BE2C (cell line): ENCODE data around the gene ADAMTS9.

Experiments
- DNase-seq: peaks from one replicate; pipeline ENCODE4 v3.0.0-alpha.2; 2020
- H3K27me3 ChIP-seq: fragments of 250-450 bp; sonication (Bioruptor Pico); 2 replicates; pipeline ENCODE4 v1.5.1; 2020; ENCODE audit warnings: mild to moderate bottlenecking
- H3K36me3 ChIP-seq: fragments of 250-450 bp; sonication (Bioruptor Pico); 2 replicates; pipeline ENCODE4 v1.5.1; 2020; ENCODE audit warnings: mild to moderate bottlenecking
- H3K4me1 ChIP-seq: fragments of 250-450 bp; sonication (Bioruptor Pico); 2 replicates; pipeline ENCODE4 v1.5.1; 2020
- H3K4me3 ChIP-seq: 2 replicates; pipeline ENCODE4 v1.5.1; 2011; ENCODE audit warnings: low read depth, low read length
- H3K9me3 ChIP-seq: fragments of 250-450 bp; sonication (Bioruptor Pico); 2 replicates; pipeline ENCODE4 v1.5.1; 2020
- TF ChIP-seq, protein P1 (sequence below): IDR thresholded peaks from 2 replicates; pipeline ENCODE4 v1.5.1; 2012; ENCODE audit warnings: mild to moderate bottlenecking, low read depth, low read length

Gene ADAMTS9

DNA sequence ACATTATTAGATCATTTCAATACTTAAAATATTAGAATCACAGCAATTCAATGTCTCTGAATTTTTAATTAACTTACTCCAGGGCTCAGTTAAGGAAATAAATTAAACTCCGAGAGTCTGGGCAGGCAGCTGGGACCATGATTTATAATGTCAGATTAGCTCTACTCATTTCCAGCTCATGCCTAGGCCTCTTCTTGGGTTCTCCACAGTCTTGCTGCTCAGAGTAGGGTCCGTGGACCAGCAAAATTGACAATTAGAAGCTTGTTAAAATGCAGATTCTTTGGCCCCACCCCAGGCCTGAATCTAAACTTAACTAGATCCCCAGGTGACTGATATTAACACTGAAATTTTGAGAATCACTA, 28.2 kb downstream of the ADAMTS9 start:
- TF ChIP-seq, protein P1, sequence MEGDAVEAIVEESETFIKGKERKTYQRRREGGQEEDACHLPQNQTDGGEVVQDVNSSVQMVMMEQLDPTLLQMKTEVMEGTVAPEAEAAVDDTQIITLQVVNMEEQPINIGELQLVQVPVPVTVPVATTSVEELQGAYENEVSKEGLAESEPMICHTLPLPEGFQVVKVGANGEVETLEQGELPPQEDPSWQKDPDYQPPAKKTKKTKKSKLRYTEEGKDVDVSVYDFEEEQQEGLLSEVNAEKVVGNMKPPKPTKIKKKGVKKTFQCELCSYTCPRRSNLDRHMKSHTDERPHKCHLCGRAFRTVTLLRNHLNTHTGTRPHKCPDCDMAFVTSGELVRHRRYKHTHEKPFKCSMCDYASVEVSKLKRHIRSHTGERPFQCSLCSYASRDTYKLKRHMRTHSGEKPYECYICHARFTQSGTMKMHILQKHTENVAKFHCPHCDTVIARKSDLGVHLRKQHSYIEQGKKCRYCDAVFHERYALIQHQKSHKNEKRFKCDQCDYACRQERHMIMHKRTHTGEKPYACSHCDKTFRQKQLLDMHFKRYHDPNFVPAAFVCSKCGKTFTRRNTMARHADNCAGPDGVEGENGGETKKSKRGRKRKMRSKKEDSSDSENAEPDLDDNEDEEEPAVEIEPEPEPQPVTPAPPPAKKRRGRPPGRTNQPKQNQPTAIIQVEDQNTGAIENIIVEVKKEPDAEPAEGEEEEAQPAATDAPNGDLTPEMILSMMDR: no peak
- no peak for DNase-seq
- Histone ChIP-seq H3K9me3 (no peaks in the 10 kb centered on the region), H3K36me3 (peaks cover 45% of the 10 kb centered on the region), H3K27me3 (no peaks in the 10 kb centered on the region), H3K4me3 (no peak overlapping the region), H3K4me1 (peaks cover 4% of the 10 kb centered on the region; the same call in 1 of the 2 replicates)

DNA sequence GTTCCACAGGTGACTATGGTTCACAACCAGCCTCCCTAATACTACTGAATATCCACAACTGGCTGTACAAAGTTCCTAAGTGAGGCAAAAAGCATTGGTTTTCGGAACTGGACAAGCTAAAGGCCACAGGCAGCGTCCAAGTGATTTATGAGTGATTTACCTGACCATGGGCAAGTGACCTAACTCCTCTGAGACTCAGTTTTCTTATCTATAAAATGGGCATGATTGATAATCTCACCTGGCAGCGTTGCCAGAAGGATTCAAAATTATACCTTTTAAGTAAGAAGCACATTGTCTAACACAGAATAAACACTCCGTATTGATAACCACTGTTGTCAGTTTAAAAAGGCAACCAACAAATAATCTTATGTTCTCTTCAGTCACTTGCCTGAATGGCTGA, 29.8 kb downstream of the ADAMTS9 start:
- Histone ChIP-seq H3K27me3 (no peaks in the 10 kb centered on the region), H3K36me3 (peaks cover 54% of the 10 kb centered on the region), H3K4me3 (no peak overlapping the region), H3K4me1 (peaks cover 4% of the 10 kb centered on the region; the same call in 1 of the 2 replicates), H3K9me3 (no peaks in the 10 kb centered on the region)
- no peak for DNase-seq
- TF ChIP-seq, protein P1: no peak

DNA sequence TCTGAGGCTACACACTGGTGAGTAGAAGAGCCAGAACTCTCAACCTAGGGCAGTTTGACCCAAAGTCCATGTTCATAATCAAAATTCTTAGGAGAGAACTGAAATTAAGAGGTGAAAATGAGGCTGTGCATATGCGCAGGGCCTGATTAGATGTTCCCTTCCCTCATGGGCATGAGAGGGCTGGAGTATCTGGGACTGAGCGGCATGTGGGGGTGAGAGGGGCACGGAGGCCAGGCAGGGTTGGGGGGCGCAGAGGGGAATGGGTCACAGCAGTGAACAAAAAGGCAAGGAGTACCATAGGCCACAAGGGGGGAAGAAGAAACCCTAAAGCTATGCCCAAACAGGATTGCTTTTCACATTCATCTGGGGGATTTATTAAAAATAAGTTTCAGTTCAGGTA, 31.3 kb downstream of the ADAMTS9 start:
- DNase-seq: no peak
- Histone ChIP-seq H3K9me3 (no peaks in the 10 kb centered on the region), H3K4me3 (no peak overlapping the region), H3K36me3 (peaks cover 61% of the 10 kb centered on the region), H3K4me1 (peaks cover 4% of the 10 kb centered on the region; the same call in 1 of the 2 replicates), H3K27me3 (no peaks in the 10 kb centered on the region)
- TF ChIP-seq, protein P1: no peak

DNA sequence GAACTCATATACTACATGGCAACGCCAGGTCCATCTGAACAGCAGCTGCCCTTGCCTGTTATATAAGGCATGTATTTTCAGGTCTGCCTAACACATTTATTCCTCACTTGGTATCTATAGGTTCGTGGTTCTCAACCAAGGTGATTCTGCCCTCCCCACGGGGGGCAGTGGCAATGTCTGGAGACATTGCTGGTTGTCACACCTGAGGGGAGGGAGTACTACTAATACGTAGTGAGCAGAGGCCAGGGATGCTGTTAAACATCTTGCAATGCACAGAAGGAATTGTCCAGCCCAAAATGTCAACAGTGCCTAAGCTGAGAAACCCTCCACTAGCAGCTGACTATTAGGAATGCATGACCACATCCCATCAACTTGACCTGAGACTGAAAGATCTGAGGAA, 32.6 kb downstream of the ADAMTS9 start:
- no peak for DNase-seq
- TF ChIP-seq, protein P1: no peak
- Histone ChIP-seq H3K4me3 (no peak overlapping the region), H3K9me3 (no peaks in the 10 kb centered on the region), H3K36me3 (peaks cover 64% of the 10 kb centered on the region), H3K27me3 (no peaks in the 10 kb centered on the region), H3K4me1 (peaks cover 4% of the 10 kb centered on the region; the same call in 1 of the 2 replicates)

DNA sequence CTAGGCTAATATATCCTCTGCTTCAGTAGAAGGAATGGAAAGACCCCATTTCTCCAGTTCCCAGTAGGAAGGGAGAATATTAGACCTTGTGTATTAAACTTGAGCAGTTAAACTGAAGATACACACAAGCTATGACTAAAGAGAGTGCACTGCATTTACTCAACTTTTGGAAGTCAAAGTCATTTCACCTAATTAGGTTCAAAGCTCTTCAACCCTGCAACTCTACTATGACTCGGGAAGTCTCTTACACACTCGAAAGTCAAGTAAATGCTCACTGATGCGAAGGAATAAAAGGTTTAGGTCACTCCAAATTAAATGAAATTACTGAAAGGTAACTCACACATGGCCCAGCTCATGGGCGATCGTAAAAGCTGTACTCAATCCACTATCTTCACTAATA, 33.8 kb downstream of the ADAMTS9 start:
- Histone ChIP-seq H3K4me1 (peaks cover 3% of the 10 kb centered on the region), H3K36me3 (peaks cover 71% of the 10 kb centered on the region), H3K9me3 (no peaks in the 10 kb centered on the region), H3K27me3 (no peaks in the 10 kb centered on the region), H3K4me3 (no peak overlapping the region)
- TF ChIP-seq, protein P1: no peak
- DNase-seq: no peak

DNA sequence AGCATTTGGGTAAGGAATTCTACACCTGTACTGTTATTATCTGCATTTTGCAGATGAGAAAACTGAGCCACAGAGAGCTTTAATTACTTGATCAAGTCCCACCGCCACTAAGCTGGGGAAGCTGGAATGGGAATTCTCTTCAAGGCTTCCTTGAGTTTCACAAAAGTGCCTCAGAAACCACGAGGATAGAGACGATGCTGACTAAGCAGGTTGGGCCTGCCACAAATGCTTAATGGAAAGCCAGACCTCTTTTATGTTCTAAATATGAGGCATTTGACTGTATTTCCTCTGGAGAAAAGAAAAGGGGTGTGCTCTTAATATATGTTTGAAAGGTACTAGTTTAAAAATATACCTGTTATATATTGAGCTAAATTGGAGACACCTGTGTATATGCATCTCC, 34.7 kb downstream of the ADAMTS9 start:
- Histone ChIP-seq H3K36me3 (peaks cover 68% of the 10 kb centered on the region), H3K9me3 (no peaks in the 10 kb centered on the region), H3K4me3 (no peak overlapping the region), H3K4me1 (peaks cover 9% of the 10 kb centered on the region), H3K27me3 (no peaks in the 10 kb centered on the region)
- no peak for DNase-seq
- TF ChIP-seq, protein P1: no peak
